GM12874 (cell line): ENCODE data around the gene MBIP.

Experiments
- CTCF ChIP-seq: IDR thresholded peaks from 2 replicates; pipeline ENCODE4 v1.5.1; 2011; ENCODE audit warnings: low read depth, mild to moderate bottlenecking, control low read depth, low read length, moderate library complexity; ENCODE audit not compliant: insufficient read depth

MBIP gene

GRCh38 chr14:36294543-36294942, 25.9 kb downstream of the MBIP start:
- no peak for TF ChIP-seq CTCF

GRCh38 chr14:36293824-36294223, 26.6 kb downstream of the MBIP start:
- no peak for TF ChIP-seq CTCF

GRCh38 chr14:36289954-36290353, 30.5 kb downstream of the MBIP start:
- TF ChIP-seq CTCF = no peak

GRCh38 chr14:36288496-36288895, 31.9 kb downstream of the MBIP start:
- TF ChIP-seq CTCF = no peak

- TF ChIP-seq CTCF = no peak
Measured at GRCh38 chr14:36284971-36285595, 35.4 kb downstream of the MBIP start.

GRCh38 chr14:36281309-36281708, 39.1 kb downstream of the MBIP start:
- no peak for TF ChIP-seq CTCF

- TF ChIP-seq CTCF = no peak
Measured at GRCh38 chr14:36279306-36280190, 40.9 kb downstream of the MBIP start.
